ENCODE data around the gene ACOXL. TPM values are rescaled to one million over a fixed set of nuclear protein-coding genes. Genes with fewer than 3 reads are reported as not detected.

ACOXL gene
- total RNA-seq, 2 donors from 2014 or later, result 11.7 to 12.3 TPM

DNA sequence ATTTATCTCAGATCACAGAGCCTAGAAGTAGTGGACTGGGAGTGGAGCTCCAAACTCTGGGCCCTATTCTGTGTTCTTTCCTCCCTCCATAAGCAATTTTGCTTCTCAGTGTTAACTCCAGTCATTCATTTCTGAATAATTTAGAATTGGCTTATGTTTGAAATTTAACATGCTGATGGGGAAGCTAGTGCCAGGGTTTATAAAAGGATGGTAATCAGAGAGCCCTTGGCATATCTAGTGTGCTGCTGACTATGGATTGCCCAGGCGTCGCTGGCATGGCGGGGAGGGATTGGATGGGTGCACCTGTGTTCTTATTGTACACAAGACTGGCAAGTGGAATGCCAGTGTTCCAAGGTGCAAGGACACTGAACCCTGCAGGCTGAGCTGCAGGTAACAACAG is 177.1 kb downstream of the ACOXL start:
- no peak for TF ChIP-seq CTCF (conservative IDR thresholded peaks at IDR 0.05)
- 91 to 94% methylated on average over 3 of the region's 3 CpGs for WGBS, 2 experiments (ENCODE audit: insufficient coverage in 1 of 2, insufficient read length in 1 of 2)
- Mint-ChIP-seq H3K36me3 (ENCODE audit: low read depth) (peaks cover 20% of the 10 kb centered on the region), H3K27ac (no peak overlapping the region), H3K4me3 (no peak overlapping the region), H3K4me1 (no peaks in the 10 kb centered on the region), H3K9me3 (peaks cover 6% of the 10 kb centered on the region), H3K27me3 (ENCODE audit: insufficient read depth) (no peaks in the 10 kb centered on the region)
- Histone ChIP-seq H3K9ac (ENCODE audit: extremely low read depth, low read length, poor library complexity, severe bottlenecking) (no peak overlapping the region), H3K4me1 (ENCODE audit: control insufficient read depth, insufficient read depth, low read length) (no peaks in the 10 kb centered on the region), H3K4me3 (ENCODE audit: low read length) (no peak overlapping the region), H3K9me3 (ENCODE audit: control insufficient read depth, low read length) (peaks cover 14% of the 10 kb centered on the region), H3K36me3 (ENCODE audit: control insufficient read depth, insufficient read depth, low read length) (no peaks in the 10 kb centered on the region), H3K27me3 (ENCODE audit: control insufficient read depth, insufficient read depth, low read length, poor library complexity, severe bottlenecking) (no peaks in the 10 kb centered on the region), H3K27ac (ENCODE audit: low read depth, low read length) (no peak overlapping the region)
- no peak for DNase-seq

- 67% methylated on average over 1 of the region's 1 CpG; no CpG with 5 or more reads in 1 of the 2 experiments for WGBS, 2 experiments (ENCODE audit: insufficient coverage in 1 of 2, insufficient read length in 1 of 2)
These were observed 178.1 kb downstream of the ACOXL start for GRCh38 chr2:110910423-110910822.

GRCh38 chr2:110919738-110920137 is 187.4 kb downstream of the ACOXL start:
- Histone ChIP-seq H3K27ac (ENCODE audit: low read depth, low read length) (no peak overlapping the region), H3K27me3 (ENCODE audit: control insufficient read depth, insufficient read depth, low read length, poor library complexity, severe bottlenecking) (no peaks in the 10 kb centered on the region), H3K36me3 (ENCODE audit: control insufficient read depth, insufficient read depth, low read length) (no peaks in the 10 kb centered on the region), H3K4me1 (ENCODE audit: control insufficient read depth, insufficient read depth, low read length) (no peaks in the 10 kb centered on the region), H3K4me3 (ENCODE audit: low read length) (no peak overlapping the region), H3K9ac (ENCODE audit: extremely low read depth, low read length, poor library complexity, severe bottlenecking) (no peak overlapping the region), H3K9me3 (ENCODE audit: control insufficient read depth, low read length) (peaks cover 4% of the 10 kb centered on the region)
- no peak overlapping the region for H3K27ac Mint-ChIP-seq
- DNase-seq, result no peak
- H3K4me3 Mint-ChIP-seq, result no peak overlapping the region
- WGBS, 2 experiments (ENCODE audit: insufficient coverage in 1 of 2, insufficient read length in 1 of 2), result no CpG with 5 or more reads among the region's 1 CpG
- H3K27me3 Mint-ChIP-seq (ENCODE audit: insufficient read depth), result no peaks in the 10 kb centered on the region
- H3K36me3 Mint-ChIP-seq (ENCODE audit: low read depth), result peaks cover 9% of the 10 kb centered on the region
- TF ChIP-seq CTCF (conservative IDR thresholded peaks at IDR 0.05), result no peak
- peaks cover 23% of the 10 kb centered on the region for H3K9me3 Mint-ChIP-seq
- H3K4me1 Mint-ChIP-seq, result no peaks in the 10 kb centered on the region

More at GRCh38 chr2:110910423-110910822, 178.1 kb downstream of the ACOXL start:
- DNase-seq, result no peak
- Histone ChIP-seq H3K36me3 (ENCODE audit: control insufficient read depth, insufficient read depth, low read length) (no peaks in the 10 kb centered on the region), H3K4me3 (ENCODE audit: low read length) (no peak overlapping the region), H3K27me3 (ENCODE audit: control insufficient read depth, insufficient read depth, low read length, poor library complexity, severe bottlenecking) (no peaks in the 10 kb centered on the region), H3K9me3 (ENCODE audit: control insufficient read depth, low read length) (peaks cover 14% of the 10 kb centered on the region), H3K27ac (ENCODE audit: low read depth, low read length) (no peak overlapping the region), H3K4me1 (ENCODE audit: control insufficient read depth, insufficient read depth, low read length) (no peaks in the 10 kb centered on the region), H3K9ac (ENCODE audit: extremely low read depth, low read length, poor library complexity, severe bottlenecking) (no peak overlapping the region)
- peaks cover 6% of the 10 kb centered on the region for H3K9me3 Mint-ChIP-seq
- H3K36me3 Mint-ChIP-seq (ENCODE audit: low read depth), result peaks cover 20% of the 10 kb centered on the region
- TF ChIP-seq CTCF (conservative IDR thresholded peaks at IDR 0.05), result no peak
- no peak overlapping the region for H3K4me3 Mint-ChIP-seq
- H3K4me1 Mint-ChIP-seq, result no peaks in the 10 kb centered on the region
- H3K27ac Mint-ChIP-seq, result no peak overlapping the region
- no peaks in the 10 kb centered on the region for H3K27me3 Mint-ChIP-seq (ENCODE audit: insufficient read depth)
